ENCODE results near the gene RNF224. TPM values are rescaled to one million over a fixed set of nuclear protein-coding genes. Genes with fewer than 3 reads are reported as not detected.
A peak's percentile ranks its signal among the peaks of the same experiment; 100 is the strongest.

RNF224 gene
- total and polyA plus RNA-seq, 2 of the 13 experiments (the other 11 are each of a cell fraction or from before 2014, with no cell fraction given), result 0.09 TPM; not detected in 1

GRCh38 chr9:137253717-137254623 is 26.7 kb downstream of the RNF224 start (continued):
- TF ChIP-seq POGZ (CRISPR knock-in tag; IDR thresholded peaks at IDR 0.05), result no peak
- TF ChIP-seq MIER2 (CRISPR knock-in tag; IDR thresholded peaks at IDR 0.05), result no peak
- no peak for TF ChIP-seq MED13 (CRISPR knock-in tag; IDR thresholded peaks at IDR 0.05)
- no peak for TF ChIP-seq BCLAF1 (IDR thresholded peaks at IDR 0.05)
- TF ChIP-seq PRDM4 (CRISPR knock-in tag; IDR thresholded peaks at IDR 0.05; ENCODE audit: borderline replicate concordance), result no peak
- no peak for TF ChIP-seq ZNF773 (CRISPR knock-in tag; IDR thresholded peaks at IDR 0.05; ENCODE audit: borderline replicate concordance)
- TF ChIP-seq NR1H2 (CRISPR knock-in tag; IDR thresholded peaks at IDR 0.05; ENCODE audit: borderline replicate concordance, low read depth), result no peak
- no peak for TF ChIP-seq THAP8 (CRISPR knock-in tag; IDR thresholded peaks at IDR 0.05; ENCODE audit: borderline replicate concordance)
- TF ChIP-seq KLF15 (CRISPR knock-in tag; IDR thresholded peaks at IDR 0.05; ENCODE audit: borderline replicate concordance), result no peak
- peak; percentile 91 for TF ChIP-seq SNAI1 (CRISPR knock-in tag; IDR thresholded peaks at IDR 0.05; ENCODE audit: borderline replicate concordance)
- no peak for TF ChIP-seq KAT2B (IDR thresholded peaks at IDR 0.05; ENCODE audit: borderline replicate concordance, low read depth, low read length)
- no peak for TF ChIP-seq ZNF646 (CRISPR knock-in tag; IDR thresholded peaks at IDR 0.05)
- no peak; the same call in 1 of the 2 replicates for TF ChIP-seq KDM2A (CRISPR knock-in tag; IDR thresholded peaks at IDR 0.05; ENCODE audit: borderline replicate concordance, low read depth)
